Epidermal melanocyte (primary cell): ENCODE results near the gene TMEM245.
"Not testable (repeated sequence)": the region's sequence is repeated elsewhere in the genome, so short reads cannot be mapped to it uniquely, and the experiment has no call there.

Experiments used
- DNase-seq: peaks from one replicate; pipeline ENCODE4 v3.0.0; 2011; ENCODE audit warnings: low spot score; ENCODE audit not compliant: insufficient read length

TMEM245 gene

GRCh38 chr9:109133533-109133932, 13.8 kb upstream of the TMEM245 start:
- no peak for DNase-seq

DNA sequence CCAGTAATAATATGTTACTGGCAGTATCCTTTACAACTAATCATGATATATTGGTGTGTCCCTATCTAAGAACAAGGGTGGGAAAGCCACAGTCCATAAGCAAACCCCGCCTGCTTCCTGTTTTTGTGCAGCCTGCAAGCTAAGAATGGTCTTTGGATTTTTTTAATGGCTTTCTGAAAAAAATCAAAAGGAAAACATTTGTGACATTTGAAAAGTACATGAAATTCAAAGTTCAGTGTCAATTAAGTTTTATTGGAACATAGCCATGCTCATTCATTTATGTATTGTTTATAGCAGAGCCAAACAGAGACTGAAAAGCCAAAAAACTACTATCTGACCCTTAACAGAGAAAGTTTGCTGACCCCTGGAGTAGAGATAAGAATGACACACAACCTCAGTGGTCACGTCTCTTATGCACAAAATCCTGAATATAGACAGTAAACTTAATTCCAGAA, 12.8 kb upstream of the TMEM245 start:
- no peak for DNase-seq

DNA sequence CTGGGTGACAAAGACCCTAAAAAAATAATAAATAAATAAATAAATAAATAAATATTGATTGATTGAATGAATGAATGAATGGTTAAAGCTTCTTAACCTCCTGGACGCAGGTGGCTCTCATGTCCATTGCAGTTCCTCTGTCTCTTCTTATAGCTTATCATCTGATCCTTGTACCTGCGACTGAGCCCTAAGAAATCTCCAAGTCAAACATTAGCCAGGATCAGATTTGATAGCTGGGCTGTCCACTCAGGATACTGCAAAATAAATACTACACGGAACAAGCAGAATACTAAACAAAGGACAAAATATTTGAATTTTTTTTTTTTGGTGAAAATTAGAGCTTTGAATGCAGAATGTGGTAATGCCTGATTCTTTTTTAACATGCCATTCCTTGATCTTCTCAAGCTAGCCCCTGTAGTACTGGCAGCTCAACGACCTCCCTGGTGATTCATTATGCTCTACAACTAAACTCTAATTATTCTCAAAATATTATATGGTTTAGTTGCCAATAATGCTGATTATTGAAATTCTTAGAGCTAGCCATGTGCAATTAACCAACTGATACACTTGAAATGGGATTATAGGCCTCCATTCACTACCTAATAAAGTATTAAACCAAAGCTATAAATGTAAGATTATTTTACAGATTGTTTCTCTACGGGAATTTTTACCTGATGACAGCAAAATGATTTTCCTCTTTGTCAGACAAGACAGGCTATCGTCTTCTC, 9.9 kb upstream of the TMEM245 start:
- no peak for DNase-seq

DNA sequence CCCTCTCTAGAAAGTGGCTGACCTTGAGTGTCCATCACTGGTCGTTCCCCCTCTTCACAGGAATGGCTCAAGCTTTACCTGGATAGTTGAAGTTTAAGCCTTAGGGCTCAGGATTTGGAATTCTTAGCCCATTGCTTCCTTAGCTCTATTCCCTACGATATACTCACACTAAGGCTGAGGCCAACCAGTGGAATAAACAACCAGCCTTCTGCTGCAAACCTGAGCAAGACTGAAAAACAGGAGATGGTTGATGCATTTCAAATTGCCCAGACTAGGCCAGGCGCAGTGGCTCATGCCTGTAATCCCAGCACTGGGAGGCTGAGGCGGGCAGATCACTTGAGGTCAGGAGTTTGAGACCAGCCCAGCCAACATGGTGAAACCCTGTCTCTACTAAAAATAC, 6.9 kb upstream of the TMEM245 start:
- DNase-seq = not testable (repeated sequence)

DNA sequence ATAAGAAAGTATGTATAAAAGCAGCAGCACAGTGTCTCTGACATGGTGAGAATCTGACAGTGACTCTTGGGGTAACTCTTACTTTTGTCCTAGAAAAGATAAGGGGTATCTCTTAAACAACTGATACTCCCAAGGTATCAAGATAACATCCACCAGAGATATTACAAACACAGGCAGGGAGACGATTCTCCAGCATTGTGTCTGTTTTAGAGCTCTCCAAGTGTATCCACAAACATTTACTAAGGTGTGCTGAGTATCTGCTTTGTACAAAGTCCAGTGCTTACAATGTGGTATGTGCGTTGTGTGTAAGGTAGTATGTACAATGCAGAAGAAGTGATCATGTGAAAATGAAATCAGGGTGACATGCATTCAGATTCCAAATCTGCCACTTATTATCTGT, 4.4 kb upstream of the TMEM245 start:
- DNase-seq = no peak

DNA sequence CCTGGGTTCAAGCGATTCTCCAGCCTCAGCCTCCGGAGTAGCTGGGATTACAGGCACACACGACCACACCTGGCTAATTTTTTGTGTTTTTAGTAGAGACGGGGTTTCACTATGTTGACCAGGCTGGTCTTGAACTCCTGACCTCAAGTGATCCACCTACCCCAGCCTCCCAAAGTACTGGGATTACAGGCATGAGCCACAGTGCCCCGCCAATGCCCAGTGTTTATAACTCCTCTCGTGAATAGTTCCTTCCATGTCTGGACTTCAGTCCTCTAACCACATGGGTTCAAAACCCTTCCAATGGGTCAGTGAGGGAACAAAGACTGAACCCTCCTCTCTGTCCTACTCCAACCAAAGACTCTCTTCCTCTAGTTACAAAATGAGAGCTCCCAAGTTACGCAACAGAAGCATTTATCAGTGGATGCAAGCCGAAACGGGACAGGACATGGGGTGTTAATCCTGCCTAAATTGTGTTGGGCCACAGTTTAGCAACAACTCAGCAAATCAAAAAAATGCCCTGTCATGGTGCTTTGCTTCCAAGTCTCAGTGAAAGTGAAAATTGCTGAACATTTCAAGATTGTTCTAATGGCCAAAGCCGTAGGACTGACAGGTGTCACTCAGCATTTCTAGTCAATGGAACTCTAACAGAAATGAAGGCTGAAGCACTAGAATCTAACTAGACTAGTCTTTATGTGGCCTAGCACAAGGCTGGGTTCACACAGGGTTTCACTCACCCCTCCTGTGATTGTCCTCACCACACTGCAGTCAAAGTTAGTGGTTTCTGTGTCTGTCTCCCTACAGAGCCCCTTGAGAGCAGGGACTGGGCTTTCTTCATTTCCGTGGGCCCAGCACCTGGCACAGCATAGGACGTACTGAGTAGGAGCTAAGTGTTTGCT, 3.2 kb upstream of the TMEM245 start:
- no peak for DNase-seq

- no peak for DNase-seq
These were observed 1.6 kb upstream of the TMEM245 start for GRCh38 chr9:109121232-109121796.

GRCh38 chr9:109120204-109120789, 550 bp upstream of the TMEM245 start:
- DNase-seq = no peak

GRCh38 chr9:109118808-109119438, 824 bp downstream of the TMEM245 start:
- no peak for DNase-seq

DNA sequence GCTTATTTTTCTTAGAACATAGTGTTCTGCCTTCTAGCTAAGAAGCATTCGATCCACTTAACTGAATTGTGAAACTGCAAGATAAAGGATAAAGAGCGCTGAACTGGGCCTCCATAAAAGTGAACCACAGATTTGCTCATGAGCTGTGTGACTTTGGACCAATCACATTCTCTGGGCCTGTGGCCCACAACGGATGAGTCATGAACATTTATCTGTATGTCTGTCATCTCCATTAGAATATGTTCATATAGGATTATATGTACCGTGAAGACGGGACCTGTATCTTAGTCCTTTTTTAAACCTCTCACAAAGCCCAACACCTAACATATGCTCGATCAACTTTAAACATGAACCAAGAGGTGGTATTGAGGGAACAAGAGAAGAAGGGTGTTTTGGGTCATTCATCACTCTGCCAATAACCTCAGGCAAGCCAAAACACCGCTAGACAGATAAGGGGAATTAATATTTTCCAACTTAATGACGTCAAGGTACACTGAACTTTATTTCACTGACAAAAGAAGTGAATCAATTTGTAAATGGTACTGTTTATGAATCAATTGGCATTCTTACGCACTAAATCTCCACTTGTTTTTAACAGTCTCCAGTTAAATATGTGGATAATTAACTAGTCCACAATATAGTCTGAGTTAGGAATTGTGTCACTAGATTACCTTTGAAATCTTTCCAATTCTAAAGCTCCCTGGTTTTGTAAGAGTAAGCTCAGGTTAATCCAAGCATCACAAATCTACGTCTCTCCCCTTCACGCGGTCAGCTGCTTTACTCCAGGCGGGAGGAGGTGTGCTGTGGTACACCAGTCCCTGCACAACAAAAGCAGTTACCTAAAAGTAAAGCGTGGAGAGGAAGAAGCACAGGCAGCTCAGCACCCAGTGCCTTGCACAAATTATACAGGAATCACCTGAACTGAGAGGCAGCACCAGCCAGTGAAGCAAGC, 1.6 kb downstream of the TMEM245 start:
- DNase-seq = no peak

GRCh38 chr9:109115931-109116526, 3.7 kb downstream of the TMEM245 start:
- no peak for DNase-seq

DNA sequence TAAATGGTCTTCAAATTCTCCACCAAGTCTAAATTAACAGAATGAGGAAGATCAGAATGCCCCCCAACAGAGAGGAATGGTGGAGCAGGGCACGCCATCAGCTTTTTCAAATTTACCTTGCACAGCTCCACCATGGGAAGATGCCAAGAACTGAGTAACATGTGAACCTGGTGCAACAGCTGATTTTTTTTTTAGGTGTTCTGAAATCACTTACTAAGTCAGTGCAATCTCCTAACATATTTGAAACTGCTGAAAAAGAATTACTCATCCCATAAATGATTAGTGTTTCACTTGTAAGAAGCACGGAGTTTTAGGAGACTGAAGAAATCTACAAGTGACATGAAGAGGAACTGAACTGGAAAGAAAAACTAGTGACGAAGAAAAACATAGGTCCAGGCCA, 5.1 kb downstream of the TMEM245 start:
- DNase-seq = no peak

- DNase-seq = no peak
These were observed 5.7 kb downstream of the TMEM245 start for GRCh38 chr9:109113892-109114609.

- no peak for DNase-seq
These were observed 6.5 kb downstream of the TMEM245 start for GRCh38 chr9:109113254-109113653.

- DNase-seq = no peak
These were observed 9.3 kb downstream of the TMEM245 start for GRCh38 chr9:109110329-109111021.

DNA sequence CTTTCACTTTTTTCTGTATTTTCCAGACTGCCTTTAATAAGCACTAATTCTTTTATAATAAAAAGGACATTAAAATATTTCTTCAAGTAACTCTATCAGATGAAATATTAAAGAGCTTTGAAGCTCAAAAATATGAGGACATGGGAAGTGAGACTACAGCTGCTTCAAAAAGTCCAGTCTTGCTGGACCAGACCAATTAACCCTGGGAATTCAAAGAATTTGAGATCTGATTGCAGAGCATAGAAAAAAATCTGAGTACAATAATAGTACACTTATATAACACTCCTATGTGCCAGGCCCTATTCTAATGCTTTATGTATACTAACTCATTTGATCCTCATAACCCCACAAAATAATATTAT, 9.8 kb downstream of the TMEM245 start:
- no peak for DNase-seq

DNA sequence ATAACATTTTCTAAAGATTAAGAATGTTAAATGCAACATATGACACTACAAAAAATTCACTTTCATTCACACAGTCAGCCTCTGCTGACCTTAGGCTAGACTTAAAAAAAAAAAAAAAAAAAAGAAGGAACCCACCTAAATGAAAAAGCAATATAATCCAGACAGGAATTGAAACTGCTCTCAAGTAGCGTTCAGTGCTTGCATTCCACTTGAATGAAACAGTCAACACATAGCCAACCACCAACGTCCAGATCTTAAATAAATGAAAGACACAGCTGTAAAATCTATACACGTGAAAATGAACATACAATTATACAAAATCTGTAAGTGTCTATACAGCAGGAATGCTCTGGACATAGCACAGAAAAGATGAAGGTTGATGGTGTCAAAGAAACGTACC, 11.4 kb downstream of the TMEM245 start:
- no peak for DNase-seq

GRCh38 chr9:109107402-109108240, 12.1 kb downstream of the TMEM245 start:
- no peak for DNase-seq
